Smooth muscle cell (in vitro differentiated cells): ENCODE measurements around the gene COQ9. TPM values are rescaled to one million over a fixed set of nuclear protein-coding genes. Genes with fewer than 3 reads are reported as not detected.
"Not testable (repeated sequence)": the region's sequence is repeated elsewhere in the genome, so short reads cannot be mapped to it uniquely, and the experiment has no call there.

Experiments used
- DNase-seq: peaks from one replicate; lab custom pipeline; 2025; ENCODE audit not compliant: unreplicated experiment; lab: John Stamatoyannopoulos, UW
- H2AFZ ChIP-seq: fragments of 200-600 bp; sonication (generic); 2 replicates; pipeline ENCODE4 v1.6.0; 2016; ENCODE audit warnings: antibody characterized with exemption, low read depth, mild to moderate bottlenecking
- H3F3A ChIP-seq: fragments of 200-600 bp; sonication (generic); 2 replicates; pipeline ENCODE4 v1.6.0; 2017; ENCODE audit warnings: antibody characterized with exemption, low read depth
- H3K27ac ChIP-seq: fragments of 200-600 bp; sonication (generic); 2 replicates; pipeline ENCODE4 v1.5.1; 2016; ENCODE audit warnings: low read depth, mild to moderate bottlenecking
- H3K27me3 ChIP-seq: fragments of 200-600 bp; sonication (generic); 2 replicates; pipeline ENCODE4 v1.6.1; 2016; ENCODE audit warnings: low read depth, mild to moderate bottlenecking
- H3K36me3 ChIP-seq: fragments of 200-600 bp; sonication (generic); 2 replicates; pipeline ENCODE4 v1.5.1; 2016; ENCODE audit warnings: low read depth
- H3K4me1 ChIP-seq: fragments of 200-600 bp; sonication (generic); 2 replicates; pipeline ENCODE4 v1.5.1; 2016; ENCODE audit warnings: low read depth
- H3K4me2 ChIP-seq: fragments of 200-600 bp; sonication (generic); 2 replicates; pipeline ENCODE4 v1.6.0; 2016; ENCODE audit warnings: mild to moderate bottlenecking
- H3K4me3 ChIP-seq: fragments of 200-600 bp; sonication (generic); 2 replicates; pipeline ENCODE4 v1.5.1; 2016; ENCODE audit warnings: mild to moderate bottlenecking
- H3K79me2 ChIP-seq: fragments of 200-600 bp; sonication (generic); 2 replicates; pipeline ENCODE4 v1.6.0; 2016; ENCODE audit warnings: low read depth, mild to moderate bottlenecking
- H3K9ac ChIP-seq: fragments of 200-600 bp; sonication (generic); 2 replicates; pipeline ENCODE4 v1.6.0; 2016; ENCODE audit warnings: low read depth
- H3K9me3 ChIP-seq: fragments of 200-600 bp; sonication (generic); replicated peaks from 2 replicates; pipeline ENCODE4 v1.5.1; 2016; ENCODE audit warnings: low read depth
- H4K20me1 ChIP-seq: fragments of 200-600 bp; sonication (generic); 2 replicates; pipeline ENCODE4 v1.6.0; 2016; ENCODE audit warnings: low read depth
- CTCF ChIP-seq: fragments of 200-600 bp; sonication (generic); IDR thresholded peaks from 2 replicates; pipeline ENCODE4 v1.5.1; 2017; ENCODE audit warnings: borderline replicate concordance, mild to moderate bottlenecking, antibody characterized with exemption; ENCODE audit not compliant: insufficient read depth, poor library complexity, severe bottlenecking
- WGBS: methylation state at CpG from one replicate; pipeline ENCODE4 v1.1.7; 2016; ENCODE audit warnings: low lambda C conversion rate; 5-methylcytosine and 5-hydroxymethylcytosine counted together
- polyA plus RNA-seq: library from polyadenylated mRNA; unstranded; fragments of >200 nt; fragmentation: Nextera tagmentation; extraction: Ambion mirVana; gene quantifications from 2 replicates; pipeline ENCODE4 v1.2.1, GENCODE V29; 2016
- total RNA-seq: library from RNA; depleted of rRNA; stranded (reverse); fragments of >200 nt; gene quantifications from 2 replicates; pipeline ENCODE4 v1.2.3, GENCODE V29; 2014

Gene COQ9
- total and polyA plus RNA-seq, 2 experiments from 2014 or later = 34.7 to 62.1 TPM

DNA sequence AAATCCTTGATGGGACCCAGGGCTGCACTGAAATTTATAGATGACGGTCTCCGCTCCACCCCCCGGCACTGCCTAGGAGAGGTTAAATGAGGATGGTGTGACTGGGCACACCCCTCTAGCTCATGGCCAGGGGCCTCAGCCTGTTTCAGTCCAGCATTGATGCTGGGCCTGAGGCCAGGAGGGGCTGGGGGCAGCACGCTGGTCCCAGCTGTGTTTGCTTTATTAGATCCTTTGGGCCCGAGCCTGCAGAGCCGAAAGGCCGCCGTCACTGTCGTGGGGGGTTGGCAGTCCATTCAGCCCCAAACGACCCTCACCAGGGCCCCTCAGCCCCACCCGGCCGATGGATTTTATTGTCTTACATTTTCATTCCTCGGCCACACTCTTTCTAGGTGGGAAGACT lies 49.8 kb downstream of the COQ9 start:
- Histone ChIP-seq H3K4me2 (no peak overlapping the region), H3K9ac (no peak overlapping the region), H3K4me3 (no peak overlapping the region), H3K36me3 (no peaks in the 10 kb centered on the region), H3K27ac (no peak overlapping the region), H2AFZ (no peak overlapping the region), H3K9me3 (no peaks in the 10 kb centered on the region), H3K4me1 (no peaks in the 10 kb centered on the region), H3F3A (no peaks in the 10 kb centered on the region), H3K79me2 (no peaks in the 10 kb centered on the region), H3K27me3 (no peaks in the 10 kb centered on the region), H4K20me1 (no peaks in the 10 kb centered on the region)
- 85% methylated on average over 13 of the region's 13 CpGs for WGBS
- TF ChIP-seq CTCF = no peak
- DNase-seq = no peak

DNA sequence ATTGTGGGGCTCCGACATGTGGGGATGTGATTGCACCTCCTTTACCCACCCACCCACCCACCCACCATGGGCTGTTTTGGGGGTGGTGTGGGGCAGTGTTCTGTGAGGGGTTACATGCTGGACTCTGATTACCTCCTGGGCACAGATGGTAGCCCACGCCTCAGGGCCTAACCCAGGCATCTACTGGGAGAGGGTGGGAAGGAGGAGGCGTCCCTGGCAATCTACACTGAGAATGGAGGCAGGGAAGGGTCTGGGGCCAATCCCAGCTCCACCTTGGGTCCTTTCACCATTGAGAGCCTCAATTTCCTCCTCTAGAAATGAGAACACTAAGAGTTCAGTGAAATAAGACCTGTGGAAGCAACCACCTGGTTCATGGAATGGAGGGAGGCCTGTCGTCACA lies 50.8 kb downstream of the COQ9 start:
- 95% methylated on average over 4 of the region's 4 CpGs for whole genome bisulfite sequencing

DNA sequence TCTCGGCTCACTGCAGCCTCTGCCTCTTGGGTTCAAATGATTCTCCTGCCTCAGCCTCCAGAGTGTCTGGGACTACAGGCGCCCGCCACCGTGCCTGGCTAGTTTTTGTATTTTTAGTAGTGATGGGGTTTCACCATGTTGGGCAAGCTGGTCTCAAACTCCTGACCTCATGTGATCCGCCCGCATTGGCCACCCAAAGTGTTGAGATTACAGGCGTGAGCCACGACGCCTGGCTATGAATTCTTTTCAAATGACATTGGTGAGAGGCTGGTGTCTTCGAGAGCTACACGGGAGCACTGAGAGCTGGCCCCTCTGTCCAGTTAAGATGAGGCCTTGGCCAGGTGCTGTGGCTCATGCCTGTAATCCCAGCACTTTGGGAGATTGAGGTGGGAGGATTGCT lies 52.7 kb downstream of the COQ9 start:
- not testable (repeated sequence) for H3K4me3 ChIP-seq, DNase-seq, H4K20me1 ChIP-seq, H2AFZ ChIP-seq, H3K36me3 ChIP-seq, H3K27ac ChIP-seq, H3K27me3 ChIP-seq, H3K9ac ChIP-seq, H3K4me1 ChIP-seq, H3F3A ChIP-seq, H3K4me2 ChIP-seq, H3K79me2 ChIP-seq, H3K9me3 ChIP-seq
- 57% methylated on average over 11 of the region's 11 CpGs for WGBS

More for the DNA sequence above, 50.8 kb downstream of the COQ9 start:
- H3K4me2 ChIP-seq = no peak overlapping the region
- H3K4me3 ChIP-seq = no peak overlapping the region
- no peaks in the 10 kb centered on the region for H3K4me1 ChIP-seq
- no peaks in the 10 kb centered on the region for H3K9me3 ChIP-seq
- H3K9ac ChIP-seq = no peak overlapping the region
- H3K36me3 ChIP-seq = no peaks in the 10 kb centered on the region
- no peaks in the 10 kb centered on the region for H3K27me3 ChIP-seq
- DNase-seq = no peak
- H3K79me2 ChIP-seq = no peaks in the 10 kb centered on the region
- H3F3A ChIP-seq = no peaks in the 10 kb centered on the region
- no peaks in the 10 kb centered on the region for H4K20me1 ChIP-seq
- no peak overlapping the region for H3K27ac ChIP-seq
- TF ChIP-seq CTCF = no peak
- no peak overlapping the region for H2AFZ ChIP-seq

DNA sequence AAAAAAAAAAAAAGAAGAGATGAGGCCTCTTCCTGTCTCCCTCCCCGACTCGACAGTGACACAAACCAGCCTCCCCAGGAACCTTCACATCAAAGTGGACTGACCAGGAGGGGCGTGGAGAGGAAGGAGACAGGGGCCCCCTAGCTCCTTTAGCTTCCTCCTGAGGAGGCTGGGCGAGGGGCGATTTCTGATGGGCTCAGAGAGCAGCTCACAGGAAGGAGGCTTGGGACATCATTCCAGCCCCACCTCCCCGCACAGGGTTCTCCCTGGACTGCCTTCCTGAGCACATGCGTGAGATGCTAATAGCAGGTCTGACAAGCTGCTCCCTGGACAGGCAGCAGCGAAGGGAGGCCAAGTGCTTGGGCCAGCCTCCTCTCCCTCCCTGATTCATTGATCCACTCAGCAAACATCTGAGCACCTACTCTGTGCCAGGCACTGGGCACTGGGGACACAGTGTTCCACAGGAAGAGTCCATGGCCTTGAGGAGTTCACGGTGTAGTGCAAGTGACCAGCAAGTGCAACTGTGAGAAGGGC lies 53.4 kb downstream of the COQ9 start:
- WGBS = 16% methylated on average over 9 of the region's 9 CpGs

More for the DNA sequence above, 53.4 kb downstream of the COQ9 start:
- no peaks in the 10 kb centered on the region for H3K79me2 ChIP-seq
- H3K4me1 ChIP-seq = no peaks in the 10 kb centered on the region
- H3F3A ChIP-seq = no peaks in the 10 kb centered on the region
- no peaks in the 10 kb centered on the region for H4K20me1 ChIP-seq
- no peak overlapping the region for H3K9ac ChIP-seq
- no peak for TF ChIP-seq CTCF
- no peaks in the 10 kb centered on the region for H3K27me3 ChIP-seq
- H2AFZ ChIP-seq = peak overlapping the region; percentile 66
- H3K9me3 ChIP-seq = no peaks in the 10 kb centered on the region
- H3K4me3 ChIP-seq = no peak overlapping the region
- no peak overlapping the region for H3K4me2 ChIP-seq
- no peaks in the 10 kb centered on the region for H3K36me3 ChIP-seq
- no peak for DNase-seq
- no peak overlapping the region for H3K27ac ChIP-seq
